OCI-LY7 (cell line): ENCODE measurements around the gene GRK5.

Source experiments
- EZH2phosphoT487 ChIP-seq: fragments of 200-600 bp; sonication (generic); IDR thresholded peaks from 2 replicates; pipeline ENCODE4 v1.6.1; 2018; ENCODE audit warnings: low read depth, borderline replicate concordance, mild to moderate bottlenecking, mixed run types, antibody characterized with exemption, low read length, moderate library complexity, mixed read lengths
- TF ChIP-seq, protein P1 (sequence below): fragments of 200-600 bp; sonication (generic); conservative IDR thresholded peaks from 2 replicates; pipeline ENCODE4 v1.5.1; 2014; ENCODE audit warnings: mild to moderate bottlenecking, antibody characterized with exemption, low read length, moderate library complexity, mixed read lengths

DNA sequence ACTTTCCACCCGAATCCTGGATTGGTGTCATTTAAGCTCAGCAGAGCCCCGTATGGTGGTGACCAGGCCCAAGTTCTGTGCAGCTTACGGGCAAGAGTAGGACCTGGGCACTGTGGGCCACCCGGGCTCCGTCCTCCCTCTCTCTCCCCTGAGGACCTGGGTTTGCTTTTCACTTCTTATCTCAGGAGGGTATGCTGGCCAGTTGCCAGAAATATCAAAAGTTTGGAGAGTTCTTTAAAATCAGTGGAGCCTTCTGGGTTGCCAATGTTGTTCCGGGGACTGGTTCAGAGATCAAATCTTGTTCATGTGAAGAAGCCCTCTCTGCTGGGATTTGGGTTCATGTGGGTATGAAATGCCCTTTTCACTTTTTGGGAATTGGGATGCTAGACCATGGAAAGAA is 145.4 kb downstream of the GRK5 start:
- TF ChIP-seq, protein P1, sequence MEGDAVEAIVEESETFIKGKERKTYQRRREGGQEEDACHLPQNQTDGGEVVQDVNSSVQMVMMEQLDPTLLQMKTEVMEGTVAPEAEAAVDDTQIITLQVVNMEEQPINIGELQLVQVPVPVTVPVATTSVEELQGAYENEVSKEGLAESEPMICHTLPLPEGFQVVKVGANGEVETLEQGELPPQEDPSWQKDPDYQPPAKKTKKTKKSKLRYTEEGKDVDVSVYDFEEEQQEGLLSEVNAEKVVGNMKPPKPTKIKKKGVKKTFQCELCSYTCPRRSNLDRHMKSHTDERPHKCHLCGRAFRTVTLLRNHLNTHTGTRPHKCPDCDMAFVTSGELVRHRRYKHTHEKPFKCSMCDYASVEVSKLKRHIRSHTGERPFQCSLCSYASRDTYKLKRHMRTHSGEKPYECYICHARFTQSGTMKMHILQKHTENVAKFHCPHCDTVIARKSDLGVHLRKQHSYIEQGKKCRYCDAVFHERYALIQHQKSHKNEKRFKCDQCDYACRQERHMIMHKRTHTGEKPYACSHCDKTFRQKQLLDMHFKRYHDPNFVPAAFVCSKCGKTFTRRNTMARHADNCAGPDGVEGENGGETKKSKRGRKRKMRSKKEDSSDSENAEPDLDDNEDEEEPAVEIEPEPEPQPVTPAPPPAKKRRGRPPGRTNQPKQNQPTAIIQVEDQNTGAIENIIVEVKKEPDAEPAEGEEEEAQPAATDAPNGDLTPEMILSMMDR: no peak
- TF ChIP-seq EZH2phosphoT487: no peak
